Measurements from ENCODE around the gene KCNQ5. TPM values are rescaled to one million over a fixed set of nuclear protein-coding genes. Genes with fewer than 3 reads are reported as not detected.

The KCNQ5 gene
- total RNA-seq, 4 donors from 2014 or later: 0.30 to 0.57 (median 0.42) TPM; not detected in 1

DNA sequence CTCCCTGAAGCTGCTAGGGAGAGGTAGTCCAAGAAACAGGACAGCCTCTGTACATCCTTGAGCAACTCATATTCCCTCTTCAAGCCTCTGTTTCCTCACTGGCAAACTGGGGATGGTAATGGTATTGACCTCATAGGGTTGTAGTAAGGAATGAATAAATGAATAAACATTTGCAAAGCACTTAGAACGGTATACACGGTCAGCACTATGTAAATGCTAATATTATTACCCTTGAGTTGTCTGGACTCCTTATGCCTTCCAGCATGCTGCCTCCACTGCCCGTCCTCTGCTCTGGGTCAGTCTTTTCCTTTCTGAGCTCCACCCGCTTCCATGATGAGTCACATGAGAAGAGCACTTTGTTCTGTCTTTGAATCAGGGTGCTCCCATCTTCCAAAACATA is 552.8 kb downstream of the KCNQ5 start:
- H3K4me1 ChIP-seq: no peaks in the 10 kb centered on the region
- H3K27me3 ChIP-seq: peaks cover 9% of the 10 kb centered on the region
- H3K27ac ChIP-seq: no peak overlapping the region
- TF ChIP-seq POLR2AphosphoS5 (IDR thresholded peaks at IDR 0.05) (no peak), POLR2A (IDR thresholded peaks at IDR 0.05) (no peak), CTCF (IDR thresholded peaks at IDR 0.05) (no peak), EP300 (IDR thresholded peaks at IDR 0.05) (no peak)
- 88% methylated on average over 4 of the region's 4 CpGs for WGBS
- H3K36me3 ChIP-seq: no peaks in the 10 kb centered on the region
- no peak overlapping the region for H3K4me3 ChIP-seq
- DNase-seq (ENCODE audit: low spot score in 2 of 2): no peak
- H3K9me3 ChIP-seq: no peaks in the 10 kb centered on the region

DNA sequence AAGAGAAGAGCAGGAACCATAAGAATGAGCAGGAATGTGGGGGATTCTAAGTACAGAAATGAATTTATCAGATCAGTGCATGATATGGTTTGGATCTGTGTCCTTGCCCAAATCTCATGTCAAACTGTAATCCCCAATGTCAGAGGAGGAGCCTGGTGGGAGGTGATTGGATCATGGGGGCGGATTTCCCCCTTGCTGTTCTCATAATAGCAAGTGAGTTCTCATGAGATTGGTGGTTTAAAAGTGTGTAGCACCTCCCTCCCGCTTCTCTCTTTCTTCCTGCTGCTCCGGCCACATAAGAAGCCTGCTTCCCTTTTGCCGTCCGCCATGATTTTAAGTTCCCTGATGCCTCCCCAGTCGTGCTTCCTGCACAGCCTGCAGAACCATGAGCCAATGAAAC is 554.2 kb downstream of the KCNQ5 start:
- no peak for DNase-seq (ENCODE audit: low spot score in 2 of 2)
- TF ChIP-seq EP300 (IDR thresholded peaks at IDR 0.05) (no peak), POLR2A (IDR thresholded peaks at IDR 0.05) (no peak), POLR2AphosphoS5 (IDR thresholded peaks at IDR 0.05) (no peak), CTCF (IDR thresholded peaks at IDR 0.05) (no peak)
- peaks cover 9% of the 10 kb centered on the region for H3K27me3 ChIP-seq
- no peaks in the 10 kb centered on the region for H3K36me3 ChIP-seq
- H3K4me1 ChIP-seq: peaks cover 5% of the 10 kb centered on the region
- no peak overlapping the region for H3K4me3 ChIP-seq
- H3K9me3 ChIP-seq: no peaks in the 10 kb centered on the region
- no peak overlapping the region for H3K27ac ChIP-seq
- 82% methylated on average over 6 of the region's 6 CpGs for WGBS

DNA sequence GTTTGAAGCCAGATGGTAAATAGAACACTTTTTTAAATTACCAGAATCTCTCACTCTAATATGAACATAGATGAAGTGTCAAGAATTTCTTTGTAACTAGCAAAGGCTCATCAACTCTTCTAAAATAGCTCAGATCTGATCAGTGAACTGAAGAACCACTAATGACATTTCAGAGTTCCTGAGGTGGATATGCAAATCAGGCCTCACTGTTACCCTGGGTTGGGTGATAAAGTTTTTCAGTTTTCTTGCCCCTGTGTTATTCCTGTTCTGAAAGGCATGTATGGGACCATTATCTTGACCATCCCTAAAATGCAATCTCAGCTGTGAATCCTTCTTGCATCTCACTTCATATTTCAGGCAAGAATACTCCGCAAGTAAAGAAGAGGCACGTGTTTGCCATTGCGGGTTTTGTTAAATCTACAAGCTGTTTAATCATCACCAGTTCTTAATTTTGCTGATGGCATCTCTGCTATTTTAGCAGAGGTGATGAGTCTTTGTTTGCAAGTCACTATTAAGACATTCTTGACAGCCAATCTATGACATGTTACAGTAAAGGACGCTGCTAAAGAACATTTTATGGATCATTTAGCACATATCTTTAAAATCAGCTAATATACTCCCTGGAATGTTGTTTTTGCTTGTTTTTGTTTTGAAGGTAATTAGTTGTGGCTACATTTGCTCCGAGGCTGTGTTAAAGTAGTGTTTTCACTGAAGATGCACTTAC is 555.5 kb downstream of the KCNQ5 start:
- no peak overlapping the region for H3K4me3 ChIP-seq
- no peak for DNase-seq (ENCODE audit: low spot score in 2 of 2)
- H3K27me3 ChIP-seq: peaks cover 9% of the 10 kb centered on the region
- H3K4me1 ChIP-seq: peaks cover 5% of the 10 kb centered on the region
- no peaks in the 10 kb centered on the region for H3K9me3 ChIP-seq
- H3K27ac ChIP-seq: no peak overlapping the region
- 69% methylated on average over 5 of the region's 5 CpGs for WGBS
- no peak for TF ChIP-seq POLR2A (IDR thresholded peaks at IDR 0.05)
- TF ChIP-seq CTCF (IDR thresholded peaks at IDR 0.05): no peak
- no peak for TF ChIP-seq POLR2AphosphoS5 (IDR thresholded peaks at IDR 0.05)
- TF ChIP-seq EP300 (IDR thresholded peaks at IDR 0.05): no peak
- H3K36me3 ChIP-seq: no peaks in the 10 kb centered on the region

DNA sequence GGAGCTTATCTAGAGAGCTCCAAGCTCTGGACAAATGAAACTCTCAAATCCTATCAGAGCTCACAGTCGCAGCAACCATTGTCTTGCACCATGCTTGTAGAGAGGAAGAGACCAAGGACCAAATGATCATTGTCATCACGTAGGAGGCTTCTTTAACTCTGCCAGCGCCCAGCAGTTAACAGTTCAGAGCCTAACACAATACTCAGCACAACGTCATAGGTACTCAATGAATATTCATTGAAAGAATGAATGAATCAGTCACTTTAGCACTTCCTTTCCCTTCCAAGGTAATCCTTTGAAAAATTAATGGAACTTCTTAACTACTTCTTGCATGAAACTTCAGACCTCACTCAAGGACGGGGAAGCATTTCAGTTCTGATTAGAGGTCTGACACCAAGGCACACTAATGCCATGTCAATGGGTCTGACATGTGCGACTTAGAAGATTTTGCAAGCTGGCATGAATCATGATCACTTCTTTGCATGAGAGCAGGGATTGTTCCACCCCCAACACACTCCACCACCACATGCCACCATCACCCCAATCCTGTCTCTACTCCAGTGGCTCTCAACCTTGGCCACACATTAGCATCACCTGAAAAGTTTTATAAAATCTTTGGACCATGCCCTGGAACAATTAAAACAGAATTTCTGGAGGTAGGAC is 558.3 kb downstream of the KCNQ5 start:
- H3K9me3 ChIP-seq: no peaks in the 10 kb centered on the region
- no peak overlapping the region for H3K27ac ChIP-seq
- H3K27me3 ChIP-seq: peaks cover 9% of the 10 kb centered on the region
- H3K4me3 ChIP-seq: no peak overlapping the region
- WGBS: 72% methylated on average over 6 of the region's 6 CpGs
- no peak for DNase-seq (ENCODE audit: low spot score in 2 of 2)
- H3K36me3 ChIP-seq: no peaks in the 10 kb centered on the region
- TF ChIP-seq CTCF (IDR thresholded peaks at IDR 0.05) (no peak), POLR2AphosphoS5 (IDR thresholded peaks at IDR 0.05) (no peak), POLR2A (IDR thresholded peaks at IDR 0.05) (no peak), EP300 (IDR thresholded peaks at IDR 0.05) (no peak)
- peaks cover 5% of the 10 kb centered on the region for H3K4me1 ChIP-seq

Data from suprapubic skin (tissue), 4 donors.